Osteocyte (in vitro differentiated cells): ENCODE measurements around the gene CD82. TPM values are rescaled to one million over a fixed set of nuclear protein-coding genes. Genes with fewer than 3 reads are reported as not detected.

Experiments used
- DNase-seq: peaks from one replicate; pipeline ENCODE4 v3.0.0; 2021; ENCODE audit warnings: mixed read lengths; ENCODE audit not compliant: unreplicated experiment; ENCODE audit errors: extremely low spot score
- H3K27ac Mint-ChIP-seq: one replicate; pipeline ENCODE4 v1.8.0; 2021; ENCODE audit warnings: mild to moderate bottlenecking, mixed read lengths; ENCODE audit not compliant: unreplicated experiment
- H3K27me3 Mint-ChIP-seq: one replicate; pipeline ENCODE4 v1.8.0; 2021; ENCODE audit warnings: mixed read lengths; ENCODE audit not compliant: unreplicated experiment
- H3K36me3 Mint-ChIP-seq: one replicate; pipeline ENCODE4 v1.8.0; 2021; ENCODE audit warnings: mixed read lengths; ENCODE audit not compliant: unreplicated experiment
- H3K4me1 Mint-ChIP-seq: one replicate; pipeline ENCODE4 v1.8.0; 2021; ENCODE audit warnings: mixed read lengths; ENCODE audit not compliant: unreplicated experiment
- H3K4me3 Mint-ChIP-seq: one replicate; pipeline ENCODE4 v1.8.0; 2021; ENCODE audit warnings: mild to moderate bottlenecking, moderate library complexity, mixed read lengths; ENCODE audit not compliant: unreplicated experiment
- H3K9me3 Mint-ChIP-seq: one replicate; pipeline ENCODE4 v1.8.0; 2021; ENCODE audit warnings: mixed read lengths; ENCODE audit not compliant: unreplicated experiment
- total RNA-seq: library from RNA; stranded (reverse); gene quantifications from 2 replicates; pipeline ENCODE4 v1.2.1, GENCODE V29; 2021
- TF ChIP-seq, protein P1 (sequence below): fragments of 200-600 bp; sonication (generic); IDR thresholded peaks from 2 replicates; pipeline ENCODE4 v1.5.0; 2021; ENCODE audit warnings: antibody characterized with exemption, mild to moderate bottlenecking, moderate library complexity

Gene CD82
- total RNA-seq, 1 donor from 2014 or later, result 34.6 TPM

DNA sequence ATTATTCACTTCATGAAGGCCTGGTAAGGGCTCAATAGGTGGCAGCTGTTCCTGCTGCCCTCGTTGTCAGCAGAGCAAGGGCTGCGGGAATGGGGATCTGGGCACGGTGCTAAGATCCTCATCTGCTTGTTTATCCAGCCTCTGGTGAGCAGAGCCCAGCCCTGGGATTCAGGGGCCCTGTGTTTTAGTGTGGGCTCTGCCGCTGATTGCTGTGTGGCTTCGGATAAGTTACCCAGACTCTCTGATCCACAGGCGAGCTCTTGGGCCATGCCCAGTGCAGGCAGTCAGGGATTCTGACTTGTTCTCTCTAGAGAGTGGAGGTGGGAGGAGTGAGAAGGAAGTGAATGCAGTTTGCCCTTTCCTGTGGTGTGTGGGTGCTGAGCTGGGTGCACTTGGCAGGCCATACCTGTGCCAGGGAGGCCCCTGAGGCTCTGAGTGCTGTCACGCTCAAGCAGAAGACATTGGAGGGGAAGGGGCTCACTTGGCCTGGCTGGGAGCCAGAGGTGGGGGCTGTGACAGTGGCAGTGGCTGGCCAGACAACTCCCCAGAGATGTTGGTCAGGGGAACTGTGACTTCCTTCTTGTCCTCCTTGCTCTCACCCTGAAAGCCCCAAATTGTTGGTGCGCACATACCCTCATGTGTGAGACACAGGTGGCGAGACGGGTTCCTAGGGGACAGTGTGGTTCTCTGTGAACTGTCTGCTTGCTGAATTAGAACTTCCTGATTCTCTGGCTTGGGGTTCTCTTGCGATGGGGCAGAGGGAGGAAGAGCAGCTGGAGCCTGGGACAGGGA lies 43.7 kb downstream of the CD82 start:
- no peaks in the 10 kb centered on the region for H3K27me3 Mint-ChIP-seq
- H3K9me3 Mint-ChIP-seq, result no peaks in the 10 kb centered on the region
- H3K4me3 Mint-ChIP-seq, result no peak overlapping the region
- TF ChIP-seq, protein P1, sequence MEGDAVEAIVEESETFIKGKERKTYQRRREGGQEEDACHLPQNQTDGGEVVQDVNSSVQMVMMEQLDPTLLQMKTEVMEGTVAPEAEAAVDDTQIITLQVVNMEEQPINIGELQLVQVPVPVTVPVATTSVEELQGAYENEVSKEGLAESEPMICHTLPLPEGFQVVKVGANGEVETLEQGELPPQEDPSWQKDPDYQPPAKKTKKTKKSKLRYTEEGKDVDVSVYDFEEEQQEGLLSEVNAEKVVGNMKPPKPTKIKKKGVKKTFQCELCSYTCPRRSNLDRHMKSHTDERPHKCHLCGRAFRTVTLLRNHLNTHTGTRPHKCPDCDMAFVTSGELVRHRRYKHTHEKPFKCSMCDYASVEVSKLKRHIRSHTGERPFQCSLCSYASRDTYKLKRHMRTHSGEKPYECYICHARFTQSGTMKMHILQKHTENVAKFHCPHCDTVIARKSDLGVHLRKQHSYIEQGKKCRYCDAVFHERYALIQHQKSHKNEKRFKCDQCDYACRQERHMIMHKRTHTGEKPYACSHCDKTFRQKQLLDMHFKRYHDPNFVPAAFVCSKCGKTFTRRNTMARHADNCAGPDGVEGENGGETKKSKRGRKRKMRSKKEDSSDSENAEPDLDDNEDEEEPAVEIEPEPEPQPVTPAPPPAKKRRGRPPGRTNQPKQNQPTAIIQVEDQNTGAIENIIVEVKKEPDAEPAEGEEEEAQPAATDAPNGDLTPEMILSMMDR, result no peak
- no peak for DNase-seq
- H3K36me3 Mint-ChIP-seq, result peaks cover 2% of the 10 kb centered on the region
- H3K4me1 Mint-ChIP-seq, result peaks cover 21% of the 10 kb centered on the region
- H3K27ac Mint-ChIP-seq, result no peak overlapping the region

DNA sequence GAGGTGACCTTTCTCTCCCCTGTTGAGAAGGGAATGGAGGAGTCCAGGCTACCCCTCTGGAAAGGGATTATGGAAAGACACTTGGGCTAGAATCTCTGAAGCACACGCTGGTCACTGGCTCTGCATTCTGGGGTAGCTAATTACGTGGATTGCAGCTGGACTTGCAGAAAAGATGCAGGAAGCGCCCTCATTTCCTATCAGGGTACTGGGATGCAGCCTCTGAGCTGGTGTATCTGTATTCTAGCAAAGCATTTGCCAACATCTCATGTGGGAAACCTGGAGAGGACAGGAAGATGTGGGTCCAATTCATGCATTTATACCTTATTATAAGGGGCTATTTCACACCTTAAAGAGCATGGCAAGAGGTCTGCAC lies 44.3 kb downstream of the CD82 start:
- Mint-ChIP-seq H3K27me3 (no peaks in the 10 kb centered on the region), H3K36me3 (peaks cover 2% of the 10 kb centered on the region), H3K9me3 (no peaks in the 10 kb centered on the region), H3K4me1 (peaks cover 16% of the 10 kb centered on the region), H3K27ac (no peak overlapping the region), H3K4me3 (no peak overlapping the region)
- TF ChIP-seq, protein P1, result no peak
- no peak for DNase-seq

DNA sequence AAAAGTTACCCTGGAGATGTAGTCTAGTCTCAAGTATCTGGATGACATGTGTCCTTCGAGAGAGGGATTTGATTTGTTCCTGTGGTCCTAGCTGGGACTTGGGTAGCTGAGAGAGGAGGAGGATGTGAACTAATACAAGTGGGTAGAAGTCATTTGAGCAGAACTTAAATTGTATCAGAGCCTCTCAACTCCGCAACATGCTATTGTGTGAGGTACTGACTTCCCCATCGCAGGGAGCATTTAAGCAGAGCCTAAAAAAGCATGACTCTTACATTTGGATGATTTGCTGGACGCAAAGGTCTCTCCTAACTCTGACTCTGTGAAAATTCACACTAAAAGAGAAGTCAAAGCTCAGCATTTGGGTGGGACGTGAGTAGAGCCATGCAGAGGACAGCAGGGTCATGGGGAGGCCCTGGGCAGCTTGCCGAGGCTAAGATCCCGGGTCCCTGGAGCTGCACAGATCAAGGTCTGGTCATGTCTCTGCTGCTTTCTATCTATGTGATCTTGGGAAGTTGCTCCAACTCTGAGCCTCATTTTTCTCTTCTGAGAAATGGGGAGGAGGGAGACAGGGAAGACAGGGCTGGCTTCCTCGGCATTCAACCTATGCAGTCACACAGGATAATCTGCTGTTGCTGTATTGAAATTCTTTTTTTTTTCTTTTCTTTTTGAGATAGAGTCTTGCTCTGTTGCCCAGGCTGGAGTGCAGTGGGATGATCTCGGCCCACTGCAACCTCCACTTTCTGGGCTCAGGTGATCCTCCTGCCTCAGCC lies 44.9 kb downstream of the CD82 start:
- no peaks in the 10 kb centered on the region for H3K9me3 Mint-ChIP-seq
- H3K27ac Mint-ChIP-seq, result no peak overlapping the region
- peaks cover 16% of the 10 kb centered on the region for H3K4me1 Mint-ChIP-seq
- DNase-seq, result no peak
- H3K36me3 Mint-ChIP-seq, result peaks cover 2% of the 10 kb centered on the region
- no peak overlapping the region for H3K4me3 Mint-ChIP-seq
- TF ChIP-seq, protein P1, result no peak
- no peaks in the 10 kb centered on the region for H3K27me3 Mint-ChIP-seq

DNA sequence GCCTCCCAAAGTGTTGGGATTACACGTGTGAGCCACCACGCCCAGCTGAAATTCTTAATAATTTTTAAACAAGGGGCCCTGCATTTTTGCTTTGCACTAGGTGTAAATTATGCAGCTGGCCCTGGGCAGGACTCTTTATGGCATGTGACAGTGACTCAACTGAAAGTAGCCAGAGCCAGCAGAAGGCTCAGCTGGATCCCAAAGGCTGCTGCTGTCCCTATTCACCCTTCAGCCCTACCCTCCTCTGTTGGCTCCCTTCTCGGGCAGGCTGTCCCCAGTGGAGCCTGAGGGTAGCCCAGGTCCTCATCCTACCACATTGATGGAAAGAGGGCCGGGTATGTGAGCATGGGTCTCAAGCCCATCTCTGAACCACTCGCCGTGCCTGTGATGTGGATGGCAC lies 45.6 kb downstream of the CD82 start:
- TF ChIP-seq, protein P1, result no peak
- no peak for DNase-seq
- Mint-ChIP-seq H3K9me3 (no peaks in the 10 kb centered on the region), H3K4me1 (peaks cover 16% of the 10 kb centered on the region), H3K27me3 (no peaks in the 10 kb centered on the region), H3K27ac (no peak overlapping the region), H3K36me3 (peaks cover 2% of the 10 kb centered on the region), H3K4me3 (no peak overlapping the region)
